Transverse colon (tissue), 3 donors: ENCODE results near the gene SOD1.

Experiments used
- EP300 ChIP-seq: sonication (generic); formaldehyde crosslinking; IDR thresholded peaks from one replicate; pipeline ENCODE4 v1.6.1; 2017; ENCODE audit warnings: antibody characterized with exemption, low read depth
- POLR2A ChIP-seq: fragments of 450-650 bp; IDR thresholded peaks from one replicate; pipeline ENCODE4 v1.6.1; 2016; ENCODE audit warnings: antibody characterized with exemption, mild to moderate bottlenecking, moderate library complexity
- TF ChIP-seq, protein P1 (sequence below), 5 experiments: fragments of 200-600 bp in 3 of 5; fragments of 450-650 bp in 2 of 5; sonication (generic) in 3 of 5; IDR thresholded peaks; 1 replicate in 2 of 5; 2 replicates in 3 of 5; pipeline ENCODE4 v1.5.1; 2016 to 2017; ENCODE audit warnings: antibody characterized with exemption in 5 of 5, inconsistent platforms in 3 of 5, mild to moderate bottlenecking in 2 of 5, moderate library complexity in 1 of 5

- TF ChIP-seq, protein P1, sequence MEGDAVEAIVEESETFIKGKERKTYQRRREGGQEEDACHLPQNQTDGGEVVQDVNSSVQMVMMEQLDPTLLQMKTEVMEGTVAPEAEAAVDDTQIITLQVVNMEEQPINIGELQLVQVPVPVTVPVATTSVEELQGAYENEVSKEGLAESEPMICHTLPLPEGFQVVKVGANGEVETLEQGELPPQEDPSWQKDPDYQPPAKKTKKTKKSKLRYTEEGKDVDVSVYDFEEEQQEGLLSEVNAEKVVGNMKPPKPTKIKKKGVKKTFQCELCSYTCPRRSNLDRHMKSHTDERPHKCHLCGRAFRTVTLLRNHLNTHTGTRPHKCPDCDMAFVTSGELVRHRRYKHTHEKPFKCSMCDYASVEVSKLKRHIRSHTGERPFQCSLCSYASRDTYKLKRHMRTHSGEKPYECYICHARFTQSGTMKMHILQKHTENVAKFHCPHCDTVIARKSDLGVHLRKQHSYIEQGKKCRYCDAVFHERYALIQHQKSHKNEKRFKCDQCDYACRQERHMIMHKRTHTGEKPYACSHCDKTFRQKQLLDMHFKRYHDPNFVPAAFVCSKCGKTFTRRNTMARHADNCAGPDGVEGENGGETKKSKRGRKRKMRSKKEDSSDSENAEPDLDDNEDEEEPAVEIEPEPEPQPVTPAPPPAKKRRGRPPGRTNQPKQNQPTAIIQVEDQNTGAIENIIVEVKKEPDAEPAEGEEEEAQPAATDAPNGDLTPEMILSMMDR (IDR thresholded peaks at IDR 0.05), result no peak
- TF ChIP-seq POLR2A, result no peak
- no peak for TF ChIP-seq EP300
Measured at GRCh38 chr21:31624181-31624580, 35.3 kb upstream of the SOD1 start.
